HG02943 (cell line): ENCODE data around the gene FSTL1.

Experiments
- ATAC-seq: cut with Tn5 transposase; IDR thresholded peaks from one replicate; pipeline ENCODE4 v1.9.1; 2021; ENCODE audit warnings: mild to moderate bottlenecking, low read depth, moderate library complexity; ENCODE audit not compliant: unreplicated experiment

Gene FSTL1, protein sequence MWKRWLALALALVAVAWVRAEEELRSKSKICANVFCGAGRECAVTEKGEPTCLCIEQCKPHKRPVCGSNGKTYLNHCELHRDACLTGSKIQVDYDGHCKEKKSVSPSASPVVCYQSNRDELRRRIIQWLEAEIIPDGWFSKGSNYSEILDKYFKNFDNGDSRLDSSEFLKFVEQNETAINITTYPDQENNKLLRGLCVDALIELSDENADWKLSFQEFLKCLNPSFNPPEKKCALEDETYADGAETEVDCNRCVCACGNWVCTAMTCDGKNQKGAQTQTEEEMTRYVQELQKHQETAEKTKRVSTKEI

DNA sequence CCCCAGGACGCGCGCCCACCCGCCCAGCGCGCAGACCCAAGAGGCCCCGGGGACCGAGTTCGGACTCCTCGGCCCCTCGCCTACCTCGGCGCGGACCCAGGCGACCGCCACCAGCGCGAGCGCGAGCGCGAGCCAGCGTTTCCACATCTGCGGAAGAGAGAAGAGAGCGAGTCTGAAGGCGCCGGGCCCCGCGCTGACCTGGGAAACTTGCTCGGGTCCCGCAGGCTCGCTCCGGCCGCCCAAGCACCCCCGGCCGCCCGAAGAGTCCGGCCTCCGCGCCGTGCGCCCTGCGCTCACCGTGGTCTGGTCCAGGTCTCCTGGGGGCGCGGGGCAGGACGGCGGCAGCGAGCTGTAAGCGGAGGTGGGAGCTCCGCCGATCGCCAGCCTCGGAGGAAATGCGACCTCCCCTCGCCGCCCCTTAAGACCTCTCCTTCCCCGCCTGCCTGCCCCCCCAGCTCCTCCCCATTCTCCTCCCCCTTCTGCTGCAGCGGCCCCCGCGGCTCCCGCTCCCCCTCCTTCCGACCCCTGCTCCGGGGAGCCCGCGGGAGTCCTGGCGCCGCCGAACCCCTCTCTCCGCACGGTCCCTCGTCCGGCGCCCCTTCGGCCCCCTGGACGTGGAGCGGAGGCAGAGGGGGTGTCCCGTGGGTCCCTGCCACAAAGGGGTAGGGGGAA lies at the start of gene FSTL1:
FSTL1 (minus strand) TSS at position 393 of the 672 bp plus-strand sequence; CDS start at position 147, 246 bp downstream.
- no peak for ATAC-seq

GRCh38 chr3:120498556-120499346 lies 48.0 kb upstream of the FSTL1 start:
- ATAC-seq, result no peak

- no peak for ATAC-seq
Observed at GRCh38 chr3:120497818-120498217, 47.0 kb upstream of the FSTL1 start.

DNA sequence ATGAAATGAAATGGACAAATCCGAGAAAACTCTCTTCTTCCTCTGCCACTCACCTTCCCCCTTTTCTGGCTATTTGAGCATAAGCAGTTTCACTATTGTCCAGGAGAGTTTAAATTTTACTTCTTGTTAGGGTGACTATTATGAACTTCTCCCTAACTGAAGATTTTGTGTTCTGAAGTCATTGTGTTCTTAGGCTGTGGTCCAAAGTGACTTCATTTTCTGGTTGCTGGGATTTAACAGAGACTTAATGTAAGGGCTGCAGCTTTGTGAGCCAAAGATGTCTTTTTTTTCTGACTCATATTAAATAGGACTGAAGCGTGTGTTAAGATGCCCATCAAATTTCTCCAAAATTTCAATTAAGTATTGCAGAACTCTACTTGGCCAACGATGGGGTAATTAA lies 46.5 kb upstream of the FSTL1 start:
- ATAC-seq, result no peak

- ATAC-seq, result no peak
Observed at GRCh38 chr3:120496278-120497002, 45.6 kb upstream of the FSTL1 start.

- ATAC-seq, result no peak
Observed at GRCh38 chr3:120495809-120496208, 45.0 kb upstream of the FSTL1 start.

- no peak for ATAC-seq
Observed at GRCh38 chr3:120492103-120492502, 41.3 kb upstream of the FSTL1 start.

GRCh38 chr3:120489421-120489820 lies 38.6 kb upstream of the FSTL1 start:
- no peak for ATAC-seq

GRCh38 chr3:120488296-120488695 lies 37.5 kb upstream of the FSTL1 start:
- no peak for ATAC-seq

GRCh38 chr3:120487191-120487650 lies 36.4 kb upstream of the FSTL1 start:
- ATAC-seq, result no peak

DNA sequence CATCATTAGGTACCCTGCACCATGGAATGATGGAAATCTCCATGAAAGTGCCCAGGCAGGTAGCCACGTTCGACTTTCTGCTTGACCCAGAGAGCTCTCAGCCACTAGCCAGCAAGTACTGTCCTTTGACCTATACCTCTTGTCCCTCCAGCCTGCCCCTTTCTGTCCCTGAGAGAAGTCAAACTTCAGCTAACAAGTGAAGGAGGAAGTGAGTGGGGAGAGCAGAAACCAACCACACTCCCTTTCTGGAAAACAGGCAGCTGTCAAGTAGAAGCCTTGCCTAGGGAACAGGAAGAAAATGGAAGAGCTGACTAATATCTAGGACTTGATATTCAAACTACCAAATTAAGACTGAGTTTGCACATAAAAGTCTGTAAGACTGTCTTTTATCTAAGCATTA lies 30.3 kb upstream of the FSTL1 start:
- ATAC-seq, result no peak

DNA sequence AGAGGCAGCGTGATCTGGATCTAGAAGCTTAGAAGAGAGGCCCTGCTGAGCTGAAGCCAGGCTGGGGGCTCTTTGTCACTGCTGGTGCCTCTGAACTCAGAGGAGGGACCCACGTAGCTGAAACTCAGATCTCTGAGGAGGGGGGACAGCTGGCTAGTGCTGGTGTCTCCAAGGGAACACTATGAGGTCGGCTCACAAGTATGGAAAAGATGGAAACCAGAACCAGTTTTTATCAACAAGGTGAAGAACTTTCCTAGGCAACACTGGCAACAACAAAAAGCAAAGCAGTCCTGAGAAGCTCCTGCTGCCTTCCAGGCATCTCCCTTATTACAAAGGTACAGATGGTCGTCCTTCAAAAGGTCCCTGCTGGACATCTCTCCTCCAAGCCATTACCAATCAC lies 27.0 kb upstream of the FSTL1 start:
- ATAC-seq, result no peak

DNA sequence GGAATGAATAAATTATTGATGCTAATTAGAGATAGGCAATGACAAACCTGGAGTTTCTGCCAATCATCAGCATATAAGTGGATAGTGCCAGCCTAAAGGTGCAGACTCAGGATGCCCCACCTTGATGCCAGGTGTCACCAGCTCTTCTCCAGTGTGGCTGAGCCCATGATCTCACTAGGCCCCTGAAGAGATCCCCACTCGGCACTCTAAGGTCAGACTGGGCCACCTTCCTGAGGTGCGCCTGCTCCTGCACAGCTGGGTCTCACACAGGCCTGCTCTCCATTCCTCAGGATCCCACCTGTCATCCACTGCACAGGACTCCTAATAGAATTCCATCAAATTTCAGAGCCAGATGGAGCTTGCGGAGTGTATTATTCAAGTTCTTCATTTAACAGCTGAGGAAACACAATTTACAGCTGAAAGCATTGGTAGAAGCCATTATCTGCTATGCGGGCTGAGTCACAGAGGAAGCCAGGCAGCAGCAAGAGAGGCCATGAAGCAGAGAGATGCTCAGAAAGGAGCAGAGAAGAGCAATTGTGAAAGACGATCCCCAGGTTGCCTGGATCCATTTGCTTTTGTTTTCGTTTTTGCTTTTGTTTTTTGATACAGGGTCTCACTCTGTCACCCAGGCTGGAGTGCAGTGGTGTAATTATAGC lies 25.1 kb upstream of the FSTL1 start:
- no peak for ATAC-seq

DNA sequence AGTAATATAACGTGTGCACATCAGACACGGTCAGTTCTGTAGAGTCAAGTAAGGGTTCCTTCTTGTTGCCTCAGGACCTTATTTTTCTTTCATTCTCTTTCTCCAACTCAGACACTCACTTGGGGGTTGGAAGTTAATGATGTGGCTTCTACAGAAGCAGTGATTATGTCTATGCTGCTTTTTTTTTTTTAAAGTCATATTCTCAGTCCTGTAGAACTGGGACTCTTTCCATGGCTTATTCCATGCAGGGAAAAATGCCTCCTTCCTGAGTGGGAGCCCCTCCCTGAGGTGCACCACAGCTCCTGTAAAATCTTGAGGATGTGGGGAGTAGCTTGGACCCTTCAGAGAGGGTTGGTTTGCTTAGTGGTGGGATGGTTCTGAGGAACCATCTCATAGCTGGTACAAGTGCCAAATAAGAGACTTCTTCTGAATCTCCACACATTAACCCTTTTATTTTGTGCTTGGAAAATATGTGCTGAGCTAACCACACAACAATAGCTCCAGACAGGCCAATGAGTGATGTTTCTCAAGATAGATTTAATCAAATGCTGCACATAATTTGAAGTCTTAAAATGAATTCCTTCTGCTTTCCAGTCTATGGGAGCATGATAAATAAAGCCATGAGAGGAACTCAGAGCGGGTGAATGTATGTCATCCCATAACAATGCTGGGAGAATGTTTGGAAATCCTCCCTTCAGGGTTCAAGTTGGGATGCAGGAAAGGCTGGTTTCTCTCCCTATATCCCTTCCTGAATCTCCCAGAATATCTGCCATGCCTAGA lies 23.3 kb upstream of the FSTL1 start:
- no peak for ATAC-seq

DNA sequence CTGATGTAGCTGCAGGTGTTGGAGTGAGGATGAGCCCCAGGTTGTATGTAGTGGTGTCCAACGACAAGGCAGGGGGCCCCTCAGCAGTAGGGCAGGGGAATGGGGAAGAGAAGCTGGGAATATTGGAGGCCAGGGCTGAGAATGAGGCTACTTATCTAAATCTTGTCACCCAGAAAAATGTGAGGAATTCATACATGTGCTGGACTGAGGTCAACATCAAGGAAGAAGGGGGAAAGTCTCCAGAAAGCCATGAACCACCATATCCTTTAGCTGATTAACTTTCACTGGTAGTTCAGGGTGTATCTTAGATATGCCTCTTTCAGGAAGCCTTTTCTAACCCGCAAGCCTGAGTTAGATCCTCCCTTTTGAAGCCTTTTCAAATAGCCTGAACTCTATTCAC lies 22.6 kb upstream of the FSTL1 start:
- ATAC-seq, result no peak

GRCh38 chr3:120472121-120472844 lies 21.5 kb upstream of the FSTL1 start:
- ATAC-seq, result no peak

DNA sequence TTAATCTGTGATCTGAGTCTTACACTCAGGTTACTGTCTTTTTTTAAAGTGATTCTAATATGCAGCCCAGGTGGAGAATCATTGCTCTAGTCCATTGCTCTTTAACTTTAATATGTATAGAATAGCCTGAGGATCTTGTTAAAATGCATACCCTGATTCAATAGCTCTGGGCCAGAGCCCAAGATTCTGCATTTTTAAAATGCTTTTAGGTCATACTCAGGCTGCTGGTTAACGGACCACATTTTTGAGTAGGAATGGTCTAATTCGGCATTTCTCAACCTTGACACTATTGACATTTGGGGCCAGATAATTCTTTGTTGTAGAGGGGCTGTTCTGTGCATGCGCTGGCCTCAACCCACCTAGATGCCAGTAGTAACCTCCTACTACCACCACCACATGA lies 20.9 kb upstream of the FSTL1 start:
- no peak for ATAC-seq

DNA sequence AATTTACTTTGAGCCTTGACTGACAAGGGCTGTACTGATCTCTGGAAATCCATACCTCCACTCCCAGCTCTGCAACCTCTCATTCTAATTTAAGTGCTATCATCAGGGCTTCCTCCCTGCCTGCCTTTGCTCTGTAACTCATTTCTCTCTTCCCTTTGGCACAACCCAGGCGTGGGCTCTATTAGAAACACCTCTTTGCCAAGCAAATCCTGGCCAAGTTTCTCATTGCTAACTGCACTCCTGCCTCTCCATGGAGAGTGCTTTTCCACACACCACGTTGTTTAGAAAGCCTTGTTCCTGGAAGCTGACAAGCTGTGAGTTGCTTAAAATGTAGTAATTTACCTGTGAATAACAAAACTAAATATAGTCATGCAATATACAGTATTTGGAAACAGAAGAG lies 20.1 kb upstream of the FSTL1 start:
- no peak for ATAC-seq

DNA sequence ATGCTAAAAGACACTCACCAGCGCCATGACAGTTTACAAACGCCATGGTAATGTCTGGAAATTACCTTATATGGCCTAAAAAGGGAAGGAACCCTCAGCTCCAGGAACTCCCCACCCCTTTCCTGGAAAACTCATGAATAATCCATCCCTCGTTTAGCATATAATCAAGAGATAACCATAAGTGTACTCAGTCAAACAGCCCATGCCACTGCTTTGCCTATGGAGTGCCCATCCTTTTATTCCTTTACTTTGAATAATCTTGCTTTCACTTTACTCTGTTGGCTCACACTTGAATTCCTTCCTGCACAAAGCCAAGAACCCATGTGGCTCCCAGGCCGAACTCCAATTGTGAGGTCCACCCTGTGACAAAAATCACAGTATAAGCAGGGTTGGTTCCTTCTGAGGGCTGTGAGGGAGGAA lies 19.1 kb upstream of the FSTL1 start:
- ATAC-seq, result no peak
